ENCODE results near the gene SOX2.

GRCh38 chr3:181721046-181721875, 9.5 kb downstream of the SOX2 start:
- no peak for TF ChIP-seq CTCF (IDR thresholded peaks at IDR 0.05)
- no peak for TF ChIP-seq POLR2A (IDR thresholded peaks at IDR 0.05)
